Measurements from ENCODE around the gene LUC7L3. TPM values are rescaled to one million over a fixed set of nuclear protein-coding genes. Genes with fewer than 3 reads are reported as not detected.

Gene LUC7L3
- total RNA-seq, 2 experiments from 2014 or later: 116 to 126 TPM

- no peak for TF ChIP-seq CTCF (IDR thresholded peaks at IDR 0.05)
- intact Hi-C loops (cut with DNase I, micrococcal nuclease): no loop called here
- no peaks in the 10 kb centered on the region for H3K27me3 Mint-ChIP-seq
- no peaks in the 10 kb centered on the region for H3K4me1 Mint-ChIP-seq (ENCODE audit: low read depth)
- no peak overlapping the region for H3K4me3 Mint-ChIP-seq
- Histone ChIP-seq H3K4me1 (ENCODE audit: insufficient read depth, low read length) (no peaks in the 10 kb centered on the region), H3K36me3 (ENCODE audit: insufficient read depth, low read length) (peaks cover 27% of the 10 kb centered on the region), H3K4me3 (ENCODE audit: low read length) (no peak overlapping the region), H3K27me3 (ENCODE audit: control insufficient read depth in 1 of 2, insufficient read depth in 2 of 2, low read length in 2 of 2) (no peaks in the 10 kb centered on the region), H3K9me3 (ENCODE audit: control insufficient read depth in 1 of 2, insufficient read depth in 1 of 2, low read length in 2 of 2) (no peaks in the 10 kb centered on the region), H3K27ac (ENCODE audit: low read depth in 1 of 2, low read length in 2 of 2) (no peak overlapping the region)
- peaks cover 25% of the 10 kb centered on the region for H3K36me3 Mint-ChIP-seq (ENCODE audit: low read depth)
- ATAC-seq (ENCODE audit: poor library complexity): no peak
- CTCF ChIA-PET: no interaction called here
- H3K27ac Mint-ChIP-seq: no peak overlapping the region
- no peaks in the 10 kb centered on the region for H3K9me3 Mint-ChIP-seq
- POLR2A ChIA-PET: no interaction called here
- DNase-seq: no peak
These were observed 29.2 kb upstream of the LUC7L3 start for GRCh38 chr17:50689956-50690886.

GRCh38 chr17:50690887-50691549 lies 28.4 kb upstream of the LUC7L3 start:
- TF ChIP-seq CTCF (IDR thresholded peaks at IDR 0.05): no peak
- ATAC-seq (ENCODE audit: poor library complexity) (no peak), DNase-seq (no peak)
- no peaks in the 10 kb centered on the region for H3K4me1 Mint-ChIP-seq (ENCODE audit: low read depth)
- Histone ChIP-seq H3K27ac (ENCODE audit: low read depth in 1 of 2, low read length in 2 of 2) (no peak overlapping the region), H3K4me1 (ENCODE audit: insufficient read depth, low read length) (no peaks in the 10 kb centered on the region), H3K36me3 (ENCODE audit: insufficient read depth, low read length) (peaks cover 35% of the 10 kb centered on the region), H3K9me3 (ENCODE audit: control insufficient read depth in 1 of 2, insufficient read depth in 1 of 2, low read length in 2 of 2) (no peaks in the 10 kb centered on the region), H3K27me3 (ENCODE audit: control insufficient read depth in 1 of 2, insufficient read depth in 2 of 2, low read length in 2 of 2) (no peaks in the 10 kb centered on the region), H3K4me3 (ENCODE audit: low read length) (no peak overlapping the region)
- no peak overlapping the region for H3K27ac Mint-ChIP-seq
- H3K36me3 Mint-ChIP-seq (ENCODE audit: low read depth): peaks cover 33% of the 10 kb centered on the region
- CTCF ChIA-PET: no interaction called here
- no peaks in the 10 kb centered on the region for H3K9me3 Mint-ChIP-seq
- no peaks in the 10 kb centered on the region for H3K27me3 Mint-ChIP-seq
- H3K4me3 Mint-ChIP-seq: no peak overlapping the region
- intact Hi-C loops (cut with DNase I, micrococcal nuclease): no loop called here
- POLR2A ChIA-PET: no interaction called here

GRCh38 chr17:50691550-50692447 lies 27.6 kb upstream of the LUC7L3 start:
- no peaks in the 10 kb centered on the region for H3K9me3 Mint-ChIP-seq
- intact Hi-C loops (cut with DNase I, micrococcal nuclease): no loop called here
- Histone ChIP-seq H3K4me1 (ENCODE audit: insufficient read depth, low read length) (no peaks in the 10 kb centered on the region), H3K27ac (ENCODE audit: low read depth in 1 of 2, low read length in 2 of 2) (no peak overlapping the region), H3K27me3 (ENCODE audit: control insufficient read depth in 1 of 2, insufficient read depth in 2 of 2, low read length in 2 of 2) (no peaks in the 10 kb centered on the region), H3K9me3 (ENCODE audit: control insufficient read depth in 1 of 2, insufficient read depth in 1 of 2, low read length in 2 of 2) (no peaks in the 10 kb centered on the region), H3K36me3 (ENCODE audit: insufficient read depth, low read length) (peaks cover 43% of the 10 kb centered on the region), H3K4me3 (ENCODE audit: low read length) (no peak overlapping the region)
- DNase-seq: no peak
- TF ChIP-seq CTCF (IDR thresholded peaks at IDR 0.05): no peak
- no peak overlapping the region for H3K4me3 Mint-ChIP-seq
- H3K27ac Mint-ChIP-seq: no peak overlapping the region
- no peaks in the 10 kb centered on the region for H3K4me1 Mint-ChIP-seq (ENCODE audit: low read depth)
- ATAC-seq (ENCODE audit: poor library complexity): no peak
- no peaks in the 10 kb centered on the region for H3K27me3 Mint-ChIP-seq
- H3K36me3 Mint-ChIP-seq (ENCODE audit: low read depth): peaks cover 41% of the 10 kb centered on the region
- CTCF ChIA-PET: no interaction called here
- POLR2A ChIA-PET: no interaction called here

All from CD4-positive, alpha-beta T cell (primary cell).